Stimulated activated CD8-positive, alpha-beta memory T cell treated with anti-CD3 and anti-CD28 coated beads, Interleukin-4, amount 100 ng/mL, for 1 hour (primary cell): ENCODE data around the gene YIPF3.
"Not testable (repeated sequence)": the region's sequence is repeated elsewhere in the genome, so short reads cannot be mapped to it uniquely, and the experiment has no call there.

Experiments
- DNase-seq, 2 donors: peaks; one replicate each; pipeline ENCODE4 v3.0.0-alpha.2; 2020; ENCODE audit warnings: low read depth in 2 of 2, low spot score in 1 of 2

Gene YIPF3

GRCh38 chr6:43516697-43517504 lies at the start of gene YIPF3, which contains the start of gene POLR1C:
TSS of gene YIPF3 (minus strand) at chr6:43516926. CDS start at chr6:43516807, 119 bp downstream.
TSS of gene POLR1C (plus strand) at chr6:43517089. CDS start at chr6:43517110, 21 bp downstream.
- peak; percentile 93 for DNase-seq

GRCh38 chr6:43559328-43559727 lies 42.6 kb upstream of the YIPF3 start:
- no peak for DNase-seq

GRCh38 chr6:43557620-43558019 lies 40.9 kb upstream of the YIPF3 start:
- DNase-seq = not testable (repeated sequence)

- DNase-seq = no peak
These were observed 30.5 kb upstream of the YIPF3 start for GRCh38 chr6:43547222-43547621.

- no peak for DNase-seq
These were observed 27.7 kb upstream of the YIPF3 start for GRCh38 chr6:43544461-43544860.

GRCh38 chr6:43541774-43542471 lies 25.2 kb upstream of the YIPF3 start:
- no peak for DNase-seq

GRCh38 chr6:43540507-43540906 lies 23.8 kb upstream of the YIPF3 start:
- no peak for DNase-seq

- not testable (repeated sequence) for DNase-seq
These were observed 22.7 kb upstream of the YIPF3 start for GRCh38 chr6:43539409-43539808.

- DNase-seq = not testable (repeated sequence)
These were observed 22.3 kb upstream of the YIPF3 start for GRCh38 chr6:43538986-43539385.

GRCh38 chr6:43532201-43532600 lies 15.5 kb upstream of the YIPF3 start:
- DNase-seq = no peak

- no peak for DNase-seq
These were observed 7.8 kb upstream of the YIPF3 start for GRCh38 chr6:43524483-43524961.

- no peak for DNase-seq
These were observed 6.6 kb upstream of the YIPF3 start for GRCh38 chr6:43523284-43523683.

- no peak for DNase-seq
These were observed 6.0 kb upstream of the YIPF3 start for GRCh38 chr6:43522547-43523261.

GRCh38 chr6:43521836-43522235 lies 5.1 kb upstream of the YIPF3 start:
- no peak for DNase-seq

GRCh38 chr6:43520097-43520496 lies 3.4 kb upstream of the YIPF3 start:
- no peak for DNase-seq

GRCh38 chr6:43517505-43518357 lies 1.0 kb upstream of the YIPF3 start:
- DNase-seq = no peak

- DNase-seq = no peak
These were observed 394 bp downstream of the YIPF3 start for GRCh38 chr6:43516367-43516696.

GRCh38 chr6:43515808-43516207 lies 918 bp downstream of the YIPF3 start:
- no peak for DNase-seq

- no peak for DNase-seq
These were observed 4.8 kb downstream of the YIPF3 start for GRCh38 chr6:43511824-43512415.

GRCh38 chr6:43510827-43511163 lies 5.9 kb downstream of the YIPF3 start:
- no peak for DNase-seq
